ENCODE measurements around the gene E2F8.

GRCh38 chr11:19275496-19275895, 34.8 kb upstream of the E2F8 start:
- TF ChIP-seq CTCF (conservative IDR thresholded peaks at IDR 0.05; ENCODE audit: low read depth in 2 of 2), result no peak
- no peak for TF ChIP-seq POLR2AphosphoS5 (IDR thresholded peaks at IDR 0.05; ENCODE audit: low read depth)
- TF ChIP-seq REST (IDR thresholded peaks at IDR 0.05; ENCODE audit: unreplicated experiment), result no peak
- no peak for TF ChIP-seq EZH2 (IDR thresholded peaks at IDR 0.05; ENCODE audit: low read depth, unreplicated experiment)
